Activated T-helper 1 cell treated with anti-CD3 and anti-CD28 coated beads, Interleukin-12 subunit alpha, Interleukin-12 subunit beta, Interleukin-2, Interleukin-4 antibody, amounts not matched to agents 30 ng/mL and 10 ng/mL and 1 ng/mL, durations not matched to agents 14 hours and 24 hours and 36 hours (primary cell): ENCODE results near the gene NTRK2. TPM values are rescaled to one million over a fixed set of nuclear protein-coding genes. Genes with fewer than 3 reads are reported as not detected.
A peak's percentile ranks its signal among the peaks of the same experiment; 100 is the strongest.

ENCODE experiments used
- DNase-seq: peaks from one replicate; pipeline ENCODE4 v3.0.0; 2021; ENCODE audit warnings: low spot score
- H3K27ac Mint-ChIP-seq: one replicate; pipeline ENCODE4 v1.8.0; 2021; ENCODE audit warnings: mild to moderate bottlenecking, mixed read lengths
- H3K27me3 Mint-ChIP-seq: one replicate; pipeline ENCODE4 v1.8.0; 2022; ENCODE audit warnings: mild to moderate bottlenecking, moderate library complexity, mixed read lengths; ENCODE audit not compliant: insufficient read depth
- H3K36me3 Mint-ChIP-seq: one replicate; pipeline ENCODE4 v1.8.0; 2021; ENCODE audit warnings: low read depth, mixed read lengths
- H3K4me1 Mint-ChIP-seq: one replicate; pipeline ENCODE4 v1.8.0; 2021; ENCODE audit warnings: low read depth, mixed read lengths
- H3K4me3 Mint-ChIP-seq: one replicate; pipeline ENCODE4 v1.8.0; 2021; ENCODE audit warnings: mild to moderate bottlenecking, moderate library complexity, mixed read lengths
- H3K9me3 Mint-ChIP-seq: one replicate; pipeline ENCODE4 v1.8.0; 2021; ENCODE audit warnings: mixed read lengths
- intact Hi-C: fragments of 100-400 bp; cut with micrococcal nuclease; formaldehyde crosslinking; loops from one replicate; pipeline ENCODE4 v1.15.1; 2024
- total RNA-seq: library from RNA; stranded (reverse); gene quantifications from 2 replicates; pipeline ENCODE4 v1.2.3, GENCODE V29; 2022

NTRK2 gene
- total RNA-seq: 2.9 TPM in 2 replicates

DNA sequence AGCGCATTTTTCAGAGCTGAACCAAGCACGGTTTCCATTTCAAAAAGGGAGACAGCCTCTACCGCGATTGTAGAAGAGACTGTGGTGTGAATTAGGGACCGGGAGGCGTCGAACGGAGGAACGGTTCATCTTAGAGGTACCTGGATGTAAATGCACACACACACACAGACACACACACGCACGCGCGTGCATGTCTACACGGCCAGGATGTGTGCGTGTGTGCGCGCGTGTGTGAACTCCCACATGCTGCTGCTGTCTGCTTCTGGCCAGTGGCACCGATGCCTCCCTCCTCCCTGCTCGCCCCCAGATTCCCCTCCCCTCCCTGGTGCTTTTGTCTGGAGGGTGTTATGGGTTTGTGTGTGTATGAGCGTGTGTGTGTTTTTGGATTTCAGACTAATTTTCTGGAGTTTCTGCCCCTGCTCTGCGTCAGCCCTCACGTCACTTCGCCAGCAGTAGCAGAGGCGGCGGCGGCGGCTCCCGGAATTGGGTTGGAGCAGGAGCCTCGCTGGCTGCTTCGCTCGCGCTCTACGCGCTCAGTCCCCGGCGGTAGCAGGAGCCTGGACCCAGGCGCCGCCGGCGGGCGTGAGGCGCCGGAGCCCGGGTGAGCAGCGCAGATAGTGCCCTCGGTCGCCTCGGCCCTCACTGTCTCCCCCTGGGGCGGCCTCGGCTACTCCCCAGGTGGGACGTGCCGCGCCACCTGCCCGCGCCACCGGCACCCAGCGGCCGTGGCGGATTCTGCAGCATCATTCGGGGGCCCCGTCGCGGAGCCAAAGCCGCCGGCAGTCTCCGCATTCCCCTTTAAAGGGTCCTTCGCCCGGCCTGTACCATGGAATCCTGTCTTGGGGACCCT, at the start of gene NTRK2:
TSS of gene NTRK2 (plus strand) at position 442 of the 850 bp plus-strand sequence. CDS start 1,020 bp downstream, outside the sequence.
- peaks cover 56% of the 10 kb centered on the region for H3K27me3 Mint-ChIP-seq
- H3K9me3 Mint-ChIP-seq: no peaks in the 10 kb centered on the region
- intact Hi-C loops: loop anchor here (10.0 kb wide), 1 partner anchor 755 kb away; no protein-coding TSS in a partner anchor
- H3K36me3 Mint-ChIP-seq: no peaks in the 10 kb centered on the region
- DNase-seq: no peak
- peak within 1 kb of the TSS; percentile 38 for H3K27ac Mint-ChIP-seq
- peak within 1 kb of the TSS; percentile 70 for H3K4me3 Mint-ChIP-seq
- peaks cover 16% of the 10 kb centered on the region for H3K4me1 Mint-ChIP-seq

DNA sequence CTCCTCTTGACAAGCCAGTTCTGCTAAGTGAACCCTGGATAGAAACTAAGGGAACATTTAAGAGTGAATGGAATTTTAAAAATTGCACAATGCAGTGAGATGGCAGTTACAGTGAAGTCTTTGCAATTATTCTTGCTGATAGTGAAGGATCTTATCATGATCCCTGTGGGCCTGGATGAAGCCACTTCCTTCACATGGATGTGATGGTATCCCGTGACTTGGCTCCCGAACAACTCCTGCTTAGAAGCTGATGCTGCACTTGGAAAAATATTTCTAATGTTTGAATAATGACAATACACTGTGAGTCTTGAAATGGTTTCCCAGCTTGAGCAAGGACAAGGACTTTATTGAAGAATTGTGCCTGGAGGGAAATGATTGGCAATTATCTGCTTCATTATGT, 49.2 kb upstream of the NTRK2 start:
- Mint-ChIP-seq H3K36me3 (no peaks in the 10 kb centered on the region), H3K27ac (no peak overlapping the region), H3K4me3 (no peak overlapping the region), H3K27me3 (no peaks in the 10 kb centered on the region), H3K4me1 (no peaks in the 10 kb centered on the region), H3K9me3 (no peaks in the 10 kb centered on the region)
- no peak for DNase-seq
- intact Hi-C loops: no loop called here

DNA sequence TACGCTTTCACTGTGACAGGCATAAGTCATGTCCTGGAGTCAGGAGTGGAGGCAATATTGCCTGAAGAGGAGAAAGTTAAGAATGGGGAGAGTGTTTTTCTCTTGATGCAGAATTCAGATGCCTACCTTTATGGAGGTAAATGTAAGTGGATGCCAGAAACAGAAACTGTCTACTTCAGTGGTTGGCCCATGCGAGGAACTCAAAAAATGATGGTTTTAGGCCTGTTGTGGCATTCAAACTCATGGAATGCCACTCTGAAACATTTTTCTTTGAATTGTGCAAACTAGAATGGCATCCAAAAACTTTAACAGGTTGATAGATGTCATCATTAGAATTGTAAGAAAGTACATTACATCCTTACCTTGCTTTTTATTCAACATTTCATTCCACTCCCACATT, 47.7 kb upstream of the NTRK2 start:
- Mint-ChIP-seq H3K27ac (no peak overlapping the region), H3K9me3 (no peaks in the 10 kb centered on the region), H3K27me3 (no peaks in the 10 kb centered on the region), H3K36me3 (no peaks in the 10 kb centered on the region), H3K4me3 (no peak overlapping the region), H3K4me1 (no peaks in the 10 kb centered on the region)
- intact Hi-C loops: no loop called here
- DNase-seq: no peak

DNA sequence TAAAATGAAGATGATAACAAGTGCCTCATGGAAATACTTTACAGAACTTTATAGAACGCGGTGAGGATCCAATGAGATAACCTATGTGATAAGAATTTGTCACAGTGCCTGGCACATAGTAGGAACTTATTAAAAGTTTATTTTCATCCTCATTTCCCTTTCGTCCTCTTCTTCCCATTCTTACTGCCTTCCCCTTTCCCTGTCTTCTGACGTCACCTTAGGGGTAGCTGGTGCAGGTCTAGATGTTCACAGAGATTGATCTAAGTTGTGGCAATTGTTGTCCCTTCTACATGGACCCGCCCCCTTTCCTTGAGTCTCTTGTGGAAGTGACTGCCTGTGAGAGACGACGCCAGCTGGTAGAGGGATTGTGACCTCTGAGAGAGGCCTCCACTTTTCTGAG, 46.5 kb upstream of the NTRK2 start:
- DNase-seq: no peak
- no peaks in the 10 kb centered on the region for H3K27me3 Mint-ChIP-seq
- intact Hi-C loops: no loop called here
- H3K36me3 Mint-ChIP-seq: no peaks in the 10 kb centered on the region
- no peak overlapping the region for H3K27ac Mint-ChIP-seq
- no peaks in the 10 kb centered on the region for H3K9me3 Mint-ChIP-seq
- no peaks in the 10 kb centered on the region for H3K4me1 Mint-ChIP-seq
- no peak overlapping the region for H3K4me3 Mint-ChIP-seq

- Mint-ChIP-seq H3K27me3 (peaks cover 2% of the 10 kb centered on the region), H3K9me3 (peaks cover 5% of the 10 kb centered on the region), H3K36me3 (no peaks in the 10 kb centered on the region), H3K4me1 (no peaks in the 10 kb centered on the region), H3K27ac (no peak overlapping the region), H3K4me3 (no peak overlapping the region)
- intact Hi-C loops: no loop called here
- DNase-seq: no peak
These were observed 33.1 kb upstream of the NTRK2 start for GRCh38 chr9:84636436-84636835.

GRCh38 chr9:84642553-84643141, 26.9 kb upstream of the NTRK2 start:
- H3K36me3 Mint-ChIP-seq: no peaks in the 10 kb centered on the region
- H3K27me3 Mint-ChIP-seq: no peaks in the 10 kb centered on the region
- no peak overlapping the region for H3K4me3 Mint-ChIP-seq
- intact Hi-C loops: loop anchor here (5.0 kb wide), 1 partner anchor 540 kb away; no protein-coding TSS in a partner anchor
- H3K27ac Mint-ChIP-seq: no peak overlapping the region
- H3K4me1 Mint-ChIP-seq: no peaks in the 10 kb centered on the region
- no peak for DNase-seq
- peaks cover 7% of the 10 kb centered on the region for H3K9me3 Mint-ChIP-seq

- Mint-ChIP-seq H3K9me3 (no peaks in the 10 kb centered on the region), H3K4me3 (no peak overlapping the region), H3K27ac (no peak overlapping the region), H3K4me1 (no peaks in the 10 kb centered on the region), H3K36me3 (no peaks in the 10 kb centered on the region), H3K27me3 (peaks cover 4% of the 10 kb centered on the region)
- intact Hi-C loops: no loop called here
- no peak for DNase-seq
These were observed 21.8 kb upstream of the NTRK2 start for GRCh38 chr9:84647699-84648098.

GRCh38 chr9:84652496-84653120, 16.9 kb upstream of the NTRK2 start:
- H3K27me3 Mint-ChIP-seq: peaks cover 7% of the 10 kb centered on the region
- H3K36me3 Mint-ChIP-seq: no peaks in the 10 kb centered on the region
- no peaks in the 10 kb centered on the region for H3K4me1 Mint-ChIP-seq
- DNase-seq: no peak
- no peaks in the 10 kb centered on the region for H3K9me3 Mint-ChIP-seq
- no peak overlapping the region for H3K4me3 Mint-ChIP-seq
- intact Hi-C loops: no loop called here
- H3K27ac Mint-ChIP-seq: no peak overlapping the region

DNA sequence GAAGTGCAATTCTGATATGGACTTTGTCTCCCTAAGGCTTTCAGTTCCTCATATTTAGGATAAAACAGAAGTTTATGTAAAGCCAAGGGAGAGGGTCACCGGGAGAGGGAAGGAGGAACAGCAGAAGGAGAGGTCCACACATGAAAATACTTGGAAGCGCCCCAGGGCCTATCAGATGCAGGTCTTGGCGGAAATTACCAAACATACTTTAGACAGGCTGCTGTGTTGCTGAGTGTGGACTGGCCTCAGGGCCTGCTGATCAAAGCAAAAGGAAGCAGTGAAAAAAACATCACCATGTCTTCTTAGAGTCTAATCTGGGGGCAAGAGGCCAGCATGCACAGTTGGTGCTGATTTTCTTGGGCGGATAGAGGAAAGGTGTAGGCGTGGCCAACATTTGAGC, 14.1 kb upstream of the NTRK2 start:
- intact Hi-C loops: no loop called here
- Mint-ChIP-seq H3K4me1 (no peaks in the 10 kb centered on the region), H3K27ac (no peak overlapping the region), H3K9me3 (no peaks in the 10 kb centered on the region), H3K4me3 (no peak overlapping the region), H3K36me3 (no peaks in the 10 kb centered on the region), H3K27me3 (peaks cover 12% of the 10 kb centered on the region)
- DNase-seq: no peak

- H3K27ac Mint-ChIP-seq: no peak overlapping the region
- H3K27me3 Mint-ChIP-seq: peaks cover 10% of the 10 kb centered on the region
- intact Hi-C loops: no loop called here
- no peaks in the 10 kb centered on the region for H3K9me3 Mint-ChIP-seq
- no peaks in the 10 kb centered on the region for H3K36me3 Mint-ChIP-seq
- no peak for DNase-seq
- no peaks in the 10 kb centered on the region for H3K4me1 Mint-ChIP-seq
- no peak overlapping the region for H3K4me3 Mint-ChIP-seq
These were observed 10.2 kb upstream of the NTRK2 start for GRCh38 chr9:84659313-84659712.

GRCh38 chr9:84659773-84660172, 9.8 kb upstream of the NTRK2 start:
- no peaks in the 10 kb centered on the region for H3K9me3 Mint-ChIP-seq
- no peak for DNase-seq
- intact Hi-C loops: loop anchor here (10.0 kb wide), 1 partner anchor 765 kb away; no protein-coding TSS in a partner anchor
- H3K4me1 Mint-ChIP-seq: no peaks in the 10 kb centered on the region
- no peak overlapping the region for H3K4me3 Mint-ChIP-seq
- no peaks in the 10 kb centered on the region for H3K36me3 Mint-ChIP-seq
- peaks cover 10% of the 10 kb centered on the region for H3K27me3 Mint-ChIP-seq
- H3K27ac Mint-ChIP-seq: no peak overlapping the region

GRCh38 chr9:84667571-84668195, 1.8 kb upstream of the NTRK2 start:
- no peaks in the 10 kb centered on the region for H3K9me3 Mint-ChIP-seq
- no peaks in the 10 kb centered on the region for H3K36me3 Mint-ChIP-seq
- peaks cover 16% of the 10 kb centered on the region for H3K4me1 Mint-ChIP-seq
- H3K27me3 Mint-ChIP-seq: peaks cover 56% of the 10 kb centered on the region
- intact Hi-C loops: loop anchor here (1.0 to 10.0 kb wide), 3 partner anchors 114 to 757 kb away; no protein-coding TSS in a partner anchor
- DNase-seq: no peak
- no peak overlapping the region for H3K27ac Mint-ChIP-seq
- peak overlapping the region; percentile 49 for H3K4me3 Mint-ChIP-seq
